PFSK-1 (cell line): Measurements from ENCODE around the gene PTCRA.

Experiments
- FOXP2 ChIP-seq: optimal IDR thresholded peaks from 2 replicates; pipeline ENCODE3; 2011; ENCODE audit warnings: borderline replicate concordance, control low read depth, inconsistent platforms; ENCODE audit not compliant: insufficient read depth; ENCODE audit errors: extremely low read length, extremely low read depth
- POLR2AphosphoS5 ChIP-seq: IDR thresholded peaks from 2 replicates; pipeline ENCODE4 v1.6.1; 2012; ENCODE audit warnings: low read depth, mild to moderate bottlenecking, control low read depth, low read length, moderate library complexity
- REST ChIP-seq, 2 experiments: IDR thresholded peaks; 2 replicates each; pipeline versions ENCODE4 v1.6.1 to v1.8.0; 2011 to 2012; ENCODE audit warnings: low read depth in 2 of 2, low read length in 2 of 2, control low read depth in 1 of 2, inconsistent platforms in 1 of 2, mild to moderate bottlenecking in 1 of 2, moderate library complexity in 1 of 2; ENCODE audit not compliant: insufficient read depth in 1 of 2
- SIN3A ChIP-seq: IDR thresholded peaks from 2 replicates; pipeline ENCODE4 v1.6.1; 2012; ENCODE audit warnings: mild to moderate bottlenecking, low read length, moderate library complexity, borderline replicate concordance; ENCODE audit not compliant: insufficient read depth
- TAF1 ChIP-seq: IDR thresholded peaks from 2 replicates; pipeline ENCODE4 v1.6.1; 2012; ENCODE audit warnings: low read length, control low read depth, borderline replicate concordance; ENCODE audit not compliant: insufficient read depth

PTCRA gene

DNA sequence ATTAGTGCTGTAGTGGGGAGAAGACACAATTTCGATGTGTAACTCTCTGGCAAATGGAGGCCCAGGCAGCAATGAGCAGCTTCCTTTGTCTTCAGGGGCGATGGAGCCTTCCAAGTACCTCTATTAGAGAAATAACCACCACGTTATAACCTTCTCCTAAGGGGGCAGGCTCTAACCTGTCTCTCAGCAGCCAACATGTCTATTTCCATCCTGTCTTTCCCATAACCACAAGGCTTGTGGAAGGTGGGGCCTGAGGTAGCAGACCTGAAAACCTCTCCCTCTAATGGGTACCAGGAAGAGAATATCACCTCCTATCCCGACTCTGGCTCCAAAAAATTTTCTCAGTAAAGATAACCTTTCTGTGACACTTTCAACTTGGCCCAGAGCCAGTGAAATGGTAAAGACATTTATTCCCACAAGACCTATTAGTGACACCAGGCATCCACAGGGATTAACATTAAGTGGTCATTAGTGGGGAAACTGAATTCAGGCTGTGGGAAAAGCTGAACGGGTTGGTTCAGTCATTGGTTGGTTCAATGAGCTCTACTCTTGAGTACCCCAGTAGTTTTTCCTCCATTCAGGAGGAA lies 59.2 kb downstream of the PTCRA start:
- TF ChIP-seq FOXP2 (no peak), TAF1 (no peak), POLR2AphosphoS5 (no peak), SIN3A (no peak), REST (IDR thresholded peaks at IDR 0.05; ENCODE audit: insufficient read depth in 1 of 2, low read depth in 2 of 2, low read length in 2 of 2) (no peak)
